Anterior cingulate cortex (tissue), 58 donors: ENCODE data around the gene ATP13A2.

ENCODE experiments used
- DNase-seq, 58 donors: peaks; one replicate each; lab custom pipeline; 2025; lab: John Stamatoyannopoulos, UW

ATP13A2 gene, protein sequence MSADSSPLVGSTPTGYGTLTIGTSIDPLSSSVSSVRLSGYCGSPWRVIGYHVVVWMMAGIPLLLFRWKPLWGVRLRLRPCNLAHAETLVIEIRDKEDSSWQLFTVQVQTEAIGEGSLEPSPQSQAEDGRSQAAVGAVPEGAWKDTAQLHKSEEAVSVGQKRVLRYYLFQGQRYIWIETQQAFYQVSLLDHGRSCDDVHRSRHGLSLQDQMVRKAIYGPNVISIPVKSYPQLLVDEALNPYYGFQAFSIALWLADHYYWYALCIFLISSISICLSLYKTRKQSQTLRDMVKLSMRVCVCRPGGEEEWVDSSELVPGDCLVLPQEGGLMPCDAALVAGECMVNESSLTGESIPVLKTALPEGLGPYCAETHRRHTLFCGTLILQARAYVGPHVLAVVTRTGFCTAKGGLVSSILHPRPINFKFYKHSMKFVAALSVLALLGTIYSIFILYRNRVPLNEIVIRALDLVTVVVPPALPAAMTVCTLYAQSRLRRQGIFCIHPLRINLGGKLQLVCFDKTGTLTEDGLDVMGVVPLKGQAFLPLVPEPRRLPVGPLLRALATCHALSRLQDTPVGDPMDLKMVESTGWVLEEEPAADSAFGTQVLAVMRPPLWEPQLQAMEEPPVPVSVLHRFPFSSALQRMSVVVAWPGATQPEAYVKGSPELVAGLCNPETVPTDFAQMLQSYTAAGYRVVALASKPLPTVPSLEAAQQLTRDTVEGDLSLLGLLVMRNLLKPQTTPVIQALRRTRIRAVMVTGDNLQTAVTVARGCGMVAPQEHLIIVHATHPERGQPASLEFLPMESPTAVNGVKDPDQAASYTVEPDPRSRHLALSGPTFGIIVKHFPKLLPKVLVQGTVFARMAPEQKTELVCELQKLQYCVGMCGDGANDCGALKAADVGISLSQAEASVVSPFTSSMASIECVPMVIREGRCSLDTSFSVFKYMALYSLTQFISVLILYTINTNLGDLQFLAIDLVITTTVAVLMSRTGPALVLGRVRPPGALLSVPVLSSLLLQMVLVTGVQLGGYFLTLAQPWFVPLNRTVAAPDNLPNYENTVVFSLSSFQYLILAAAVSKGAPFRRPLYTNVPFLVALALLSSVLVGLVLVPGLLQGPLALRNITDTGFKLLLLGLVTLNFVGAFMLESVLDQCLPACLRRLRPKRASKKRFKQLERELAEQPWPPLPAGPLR

DNA sequence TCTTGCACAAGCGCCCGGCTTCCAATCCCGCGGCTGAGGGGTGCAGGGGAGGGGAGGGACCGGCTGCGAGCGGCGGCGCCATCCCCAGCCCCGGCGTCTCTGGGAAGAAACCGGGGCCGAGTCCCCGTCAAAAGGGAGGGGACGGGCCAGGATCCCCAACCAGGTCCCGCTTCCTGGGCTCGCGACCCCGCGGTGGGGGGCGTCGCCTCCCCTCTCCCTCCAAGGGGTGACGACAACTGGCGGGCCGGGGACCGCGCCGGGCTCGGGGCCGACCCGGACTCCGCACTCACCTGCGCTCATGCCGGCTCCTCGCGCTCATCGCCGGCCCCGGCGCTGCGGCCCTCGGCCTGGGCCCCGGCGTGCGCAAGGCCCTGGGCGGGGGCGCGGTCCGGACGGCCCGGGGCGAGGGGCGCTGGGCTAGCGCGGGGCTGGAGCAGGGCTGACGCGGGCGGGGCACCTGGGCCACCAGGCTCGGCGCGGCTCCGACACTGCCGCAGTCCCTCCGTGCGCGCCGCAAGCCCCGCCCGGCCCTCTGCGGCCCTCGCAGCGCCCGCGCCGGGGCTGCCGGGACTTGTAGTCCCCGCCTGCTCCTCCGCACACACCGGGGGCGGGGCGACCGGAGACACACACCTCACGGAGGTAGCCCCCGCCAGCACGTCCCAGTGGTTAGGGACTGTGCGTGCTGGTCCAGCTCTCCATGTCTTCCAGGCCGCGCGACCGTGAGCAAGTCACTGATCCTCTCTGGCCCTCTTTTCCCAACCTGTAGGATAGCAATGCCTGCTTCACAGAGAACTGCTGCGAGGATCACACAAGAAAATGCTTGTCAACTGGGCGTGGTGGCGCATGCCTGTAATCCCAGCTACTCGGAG, at the start of gene ATP13A2:
TSS of gene ATP13A2 (minus strand) at position 490 of the 869 bp plus-strand sequence. CDS start at position 300, 190 bp downstream.
- DNase-seq: peak; percentile 16 to 94 (median 73)

DNA sequence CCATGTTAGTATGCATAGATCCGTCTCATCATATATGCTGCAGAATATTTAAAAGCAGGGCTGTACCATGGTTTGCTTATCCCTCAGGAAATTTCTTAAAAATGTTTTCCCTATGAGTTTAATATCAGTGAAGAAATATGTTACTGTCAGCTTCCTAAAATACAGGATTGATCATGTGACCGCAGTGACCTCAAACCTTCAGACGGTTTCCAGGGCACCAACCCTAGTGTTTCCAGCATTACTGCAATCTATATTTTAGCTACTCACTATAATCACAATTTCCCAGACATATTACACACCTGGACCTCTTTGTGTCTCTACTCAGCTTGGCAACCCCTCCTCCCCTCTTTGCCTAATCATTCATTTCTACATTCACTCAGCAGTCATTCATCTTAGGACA, 49.8 kb upstream of the ATP13A2 start:
- no peak for DNase-seq

DNA sequence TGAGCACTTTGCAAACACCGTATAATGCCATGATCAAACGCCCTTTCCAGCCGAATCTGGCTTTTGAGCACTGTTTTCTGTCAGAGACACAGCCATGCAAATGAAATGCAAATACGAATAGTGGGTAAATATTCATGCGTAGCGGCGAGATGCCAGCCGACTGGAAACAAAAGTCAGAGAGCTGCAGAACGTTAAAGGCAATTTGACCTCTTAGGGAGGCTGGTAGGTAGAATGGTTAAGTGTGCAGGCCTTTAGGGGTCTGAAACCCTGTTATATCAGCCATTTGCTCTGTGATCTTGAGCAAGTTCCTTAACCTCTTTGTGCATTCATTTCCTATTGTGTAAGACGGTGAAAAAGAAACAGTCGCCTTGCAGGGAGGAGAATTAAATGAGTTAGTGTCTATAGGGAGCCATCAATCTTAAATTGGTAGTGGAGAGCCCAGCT, 48.6 kb upstream of the ATP13A2 start:
- DNase-seq: peak in 2 of 58 donors; percentile 18 to 57

DNA sequence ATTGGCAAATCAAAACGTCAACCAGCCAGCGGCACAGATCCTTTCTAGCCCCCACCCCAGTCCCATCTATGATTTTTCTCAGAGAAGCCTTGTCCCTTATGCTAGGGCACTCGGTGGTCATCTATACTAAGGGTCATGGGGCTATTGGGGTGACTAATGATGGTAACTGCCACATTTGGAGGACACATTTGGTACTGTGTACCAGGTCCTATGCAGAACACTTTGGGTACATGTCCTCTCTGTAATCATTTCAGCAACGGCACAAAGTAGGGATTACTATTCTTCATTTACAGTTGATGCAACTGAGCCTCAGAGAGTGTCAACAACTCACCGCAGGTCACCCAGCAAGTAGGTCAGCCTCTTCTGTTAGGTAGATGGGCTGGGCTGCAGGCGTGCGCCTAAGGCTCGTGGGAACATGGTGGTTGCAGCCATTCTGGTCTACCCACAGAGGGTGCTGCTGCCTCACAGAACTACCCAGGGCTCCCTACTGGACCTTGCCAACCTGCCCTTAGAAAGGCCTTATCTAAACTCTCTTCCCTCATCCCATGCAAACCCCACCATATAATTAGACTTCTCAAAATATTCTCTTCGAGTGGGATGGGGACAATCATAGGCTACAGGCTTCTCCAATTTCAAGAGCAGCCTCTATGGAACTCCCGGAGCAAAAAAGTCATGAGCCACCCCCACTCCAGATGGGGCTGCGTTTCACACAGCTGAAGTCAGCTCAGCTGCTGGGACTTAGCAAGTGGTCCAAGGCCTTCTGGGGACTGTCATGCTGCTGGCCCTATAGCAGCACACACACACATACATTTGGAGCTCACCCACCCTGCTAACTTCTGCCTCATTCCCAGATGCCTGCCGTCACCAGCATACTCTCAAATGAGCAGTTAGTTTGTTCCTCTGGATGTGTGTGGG, 47.9 kb upstream of the ATP13A2 start:
- DNase-seq: peak in 54 of 58 donors; percentile 21 to 85 (median 62)

DNA sequence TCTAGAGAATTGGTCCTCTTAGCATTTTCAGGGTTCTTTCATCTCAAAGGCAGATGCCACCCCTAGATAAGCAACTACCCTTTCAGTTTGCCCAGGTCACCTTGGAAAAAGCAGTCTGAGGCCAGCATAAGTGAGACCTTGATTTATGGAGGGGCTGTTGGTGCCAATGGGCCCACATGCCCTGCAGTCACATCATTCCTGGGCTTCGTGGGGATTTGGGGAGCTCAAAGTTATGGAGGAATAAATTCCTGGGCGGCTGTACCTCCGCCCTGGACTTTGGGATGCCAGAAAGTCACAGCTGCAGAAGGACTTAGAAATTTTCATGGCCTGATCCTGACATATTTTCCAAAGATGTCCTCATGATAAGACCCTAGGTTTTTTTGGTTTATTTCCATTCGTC, 44.8 kb upstream of the ATP13A2 start:
- DNase-seq: no peak

DNA sequence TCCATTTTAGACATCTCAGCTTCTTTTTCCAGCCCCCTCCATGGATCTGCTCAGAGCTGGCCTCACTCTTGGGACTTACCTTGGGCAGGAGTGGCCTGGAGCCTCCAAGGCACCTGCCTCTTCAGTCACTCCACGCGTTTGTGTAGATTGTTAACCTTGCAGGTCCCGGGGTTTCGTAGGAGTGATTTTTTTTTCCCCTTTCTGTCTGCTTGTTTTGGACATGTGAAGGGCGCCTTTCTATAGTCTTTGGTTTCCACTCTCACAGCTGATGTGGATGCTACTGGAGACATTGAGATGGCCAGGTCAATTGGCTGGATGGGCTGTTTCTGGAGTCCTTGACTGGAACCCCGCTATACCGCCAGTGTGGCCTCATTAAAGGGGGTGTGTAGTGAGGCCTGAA, 44.1 kb upstream of the ATP13A2 start:
- DNase-seq: no peak

DNA sequence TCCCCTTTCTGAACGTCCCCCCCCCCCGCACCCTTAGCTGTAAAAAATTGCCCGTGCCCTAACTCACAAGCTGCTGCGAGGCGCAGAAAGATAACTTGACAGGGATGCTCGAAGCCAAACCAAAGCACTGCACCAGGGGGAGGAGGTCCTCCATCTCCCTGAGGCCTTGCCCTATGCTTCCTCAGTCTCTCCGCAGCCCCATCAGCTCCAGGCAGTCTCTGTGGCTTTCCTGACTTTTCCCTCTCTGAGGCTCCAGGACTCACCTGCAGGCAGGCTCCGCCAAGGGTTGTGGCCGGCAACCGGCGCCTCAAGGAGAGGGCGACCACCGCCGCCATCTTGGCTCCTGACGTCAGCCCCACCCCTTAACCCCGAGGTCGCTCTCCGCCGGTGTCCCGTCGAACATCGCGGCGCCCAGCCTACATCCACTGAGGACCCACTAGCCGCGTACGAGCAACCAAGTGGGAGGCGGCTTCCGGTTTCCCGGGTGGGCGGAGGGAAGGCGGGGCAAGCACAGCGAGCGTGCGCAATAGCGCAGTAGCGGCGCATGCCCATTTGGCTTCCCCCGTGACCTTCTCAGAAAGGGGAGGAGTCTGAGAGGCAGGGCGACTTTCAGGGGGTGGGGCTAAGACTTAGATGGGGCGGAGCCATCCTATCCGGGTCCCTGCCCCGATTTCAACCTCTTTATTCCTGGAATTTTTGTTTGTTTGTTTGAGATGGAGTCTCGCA, 42.1 kb upstream of the ATP13A2 start, which contains the start of gene SDHB:
TSS of gene SDHB (minus strand) at position 348 of the 726 bp plus-strand sequence. CDS start at position 335, 13 bp downstream.
- peak; percentile 92 to 99 (median 98) for DNase-seq

DNA sequence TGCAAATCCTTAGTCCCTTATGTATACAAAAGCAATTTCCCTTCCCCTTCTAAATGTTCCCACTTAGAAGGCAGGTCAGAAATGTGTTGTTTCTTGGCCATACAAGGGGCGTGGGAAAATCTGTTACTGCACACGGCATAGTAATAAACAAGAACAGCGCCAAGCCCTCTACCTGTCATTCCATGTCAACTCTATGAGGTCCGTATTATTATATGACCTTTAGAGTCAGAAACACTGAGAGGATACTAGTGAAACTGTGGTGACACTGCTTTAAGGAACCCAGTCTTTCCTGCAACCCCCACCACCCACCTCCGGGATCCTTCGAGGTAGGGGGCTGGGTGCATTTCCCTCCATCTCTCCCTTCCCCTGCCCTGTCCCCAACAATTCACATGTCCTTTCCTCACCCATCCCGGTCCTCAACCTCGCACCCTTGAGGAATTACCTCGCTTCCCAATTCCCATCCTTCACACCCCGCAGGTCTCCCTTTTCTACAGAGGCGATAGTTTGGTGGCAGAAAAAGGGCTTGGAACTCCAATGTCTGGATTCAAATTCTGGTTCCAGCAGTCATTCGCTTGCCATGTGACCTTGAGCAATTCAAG, 41.5 kb upstream of the ATP13A2 start:
- DNase-seq: no peak

DNA sequence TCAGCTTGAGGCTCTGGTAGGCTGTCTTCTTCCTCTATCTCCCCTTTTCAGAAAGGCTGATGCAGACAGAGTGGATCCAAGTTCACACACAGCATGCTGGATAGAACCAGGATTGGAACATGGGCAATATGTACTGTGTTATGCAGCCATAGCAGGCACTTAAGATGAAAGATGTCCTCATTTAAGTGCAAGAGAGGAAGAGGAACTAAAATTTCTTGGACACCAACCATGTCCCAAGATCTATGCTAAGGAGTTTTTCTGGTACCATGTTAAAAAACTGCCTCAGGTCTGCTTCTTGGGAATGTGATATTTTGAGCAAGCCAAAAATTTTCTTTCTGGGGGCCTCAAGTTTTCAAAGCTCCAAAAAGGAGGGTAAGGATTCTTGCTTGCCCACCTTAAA, 40.9 kb upstream of the ATP13A2 start:
- DNase-seq: no peak

DNA sequence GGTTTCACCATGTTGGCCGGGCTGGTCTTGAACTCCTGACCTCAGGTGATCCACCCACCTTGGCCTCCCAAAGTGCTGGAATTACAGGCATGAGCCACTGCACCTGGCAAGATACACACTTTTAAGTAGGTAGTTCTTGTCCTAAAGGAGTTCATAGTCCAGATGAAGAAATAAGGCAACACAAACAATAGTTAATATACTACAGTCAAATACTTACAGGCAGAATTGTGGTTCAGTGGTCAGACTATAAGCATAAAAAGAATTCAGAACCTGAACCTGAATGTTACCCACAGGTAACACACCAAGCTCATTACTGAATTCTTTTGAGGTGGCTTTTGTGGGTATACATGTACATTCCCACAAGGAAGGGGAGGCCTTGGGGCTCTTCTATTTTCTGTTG, 40.3 kb upstream of the ATP13A2 start:
- no peak for DNase-seq

DNA sequence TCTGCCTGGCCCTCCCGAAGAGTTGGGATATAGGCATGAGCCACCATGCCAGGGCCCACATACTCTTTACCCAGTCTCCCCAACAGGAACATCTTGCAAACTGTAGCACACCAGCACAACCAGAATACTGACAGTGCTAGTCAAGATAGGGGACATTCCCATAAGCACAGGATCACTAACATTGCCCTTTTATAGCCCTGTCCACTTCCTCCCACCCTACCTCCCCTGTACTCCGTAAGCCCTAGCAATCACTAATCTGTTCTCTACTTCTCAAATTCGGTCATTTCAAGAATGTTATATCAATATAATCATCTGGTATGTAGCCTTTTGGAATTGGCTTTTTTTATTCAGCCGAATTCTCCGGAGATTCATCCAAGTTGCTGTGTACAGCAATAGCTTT, 36.2 kb upstream of the ATP13A2 start:
- DNase-seq: no peak

DNA sequence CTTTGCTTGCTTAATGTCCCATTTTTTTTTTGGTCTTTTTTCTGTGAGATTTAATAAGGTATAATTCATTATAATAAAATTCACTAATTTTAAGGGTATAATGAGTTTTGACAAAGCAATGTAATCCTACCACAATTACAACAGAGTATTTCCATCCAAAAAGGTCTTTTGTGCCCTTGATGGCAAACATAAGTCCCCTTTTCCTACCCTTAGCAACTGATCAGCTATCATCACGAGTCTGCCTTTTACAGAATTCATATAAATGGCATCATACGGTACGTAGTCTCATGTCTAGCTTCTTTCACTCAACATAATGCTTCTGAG, 34.6 kb upstream of the ATP13A2 start:
- no peak for DNase-seq

DNA sequence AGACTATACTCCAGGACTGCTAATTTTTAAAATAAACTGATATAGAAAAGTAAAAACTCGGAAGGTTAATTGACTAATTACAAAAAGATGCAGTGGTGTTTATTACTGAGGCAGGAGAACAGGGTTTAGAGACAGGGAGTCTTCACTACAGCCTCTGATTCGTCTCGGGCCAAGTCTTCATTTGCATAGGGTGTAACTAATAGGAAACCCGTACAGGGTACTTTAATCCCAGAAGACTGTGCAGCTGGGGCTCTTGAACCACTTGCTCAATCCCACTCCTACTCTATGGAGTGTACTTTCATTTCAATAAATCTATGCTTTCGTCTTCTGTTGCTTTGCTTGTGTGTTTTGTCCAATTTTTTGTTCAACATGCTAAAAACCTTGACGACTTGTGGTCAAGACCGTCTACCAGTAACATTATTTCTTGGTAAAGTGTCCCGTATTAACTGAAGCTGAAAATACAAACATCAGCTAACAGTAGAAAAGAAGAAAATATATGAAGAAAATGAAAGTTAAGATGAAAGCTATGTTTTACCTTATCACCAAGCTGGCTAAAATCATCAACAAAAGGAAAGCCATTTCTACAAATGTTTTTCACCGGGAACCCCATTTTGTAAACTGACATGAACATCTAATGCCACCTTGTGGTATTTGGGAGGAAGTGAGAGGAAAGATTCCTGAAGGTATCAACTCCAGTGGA, 34.1 kb upstream of the ATP13A2 start:
- DNase-seq: peak in 2 of 58 donors; percentile 55 to 64

DNA sequence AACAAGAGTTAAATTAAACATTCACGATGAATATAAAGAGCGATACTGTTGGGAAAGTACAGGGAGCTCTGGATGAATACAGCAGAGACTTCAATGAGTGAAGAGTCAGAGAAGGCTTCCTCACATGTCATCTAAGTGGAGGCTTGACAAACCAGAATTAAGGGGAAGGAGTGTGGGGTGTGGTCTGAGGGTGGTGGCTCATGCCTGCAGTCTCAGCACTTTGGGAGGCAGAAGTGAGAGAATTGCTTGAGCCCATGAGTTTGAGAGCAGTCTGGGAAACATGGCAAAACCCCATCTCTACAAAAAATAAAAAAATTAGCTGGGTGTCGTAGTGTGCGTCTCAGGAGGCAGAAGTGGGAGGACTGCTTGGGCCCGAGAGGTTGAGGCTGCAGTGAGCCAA, 33.4 kb upstream of the ATP13A2 start:
- no peak for DNase-seq

DNA sequence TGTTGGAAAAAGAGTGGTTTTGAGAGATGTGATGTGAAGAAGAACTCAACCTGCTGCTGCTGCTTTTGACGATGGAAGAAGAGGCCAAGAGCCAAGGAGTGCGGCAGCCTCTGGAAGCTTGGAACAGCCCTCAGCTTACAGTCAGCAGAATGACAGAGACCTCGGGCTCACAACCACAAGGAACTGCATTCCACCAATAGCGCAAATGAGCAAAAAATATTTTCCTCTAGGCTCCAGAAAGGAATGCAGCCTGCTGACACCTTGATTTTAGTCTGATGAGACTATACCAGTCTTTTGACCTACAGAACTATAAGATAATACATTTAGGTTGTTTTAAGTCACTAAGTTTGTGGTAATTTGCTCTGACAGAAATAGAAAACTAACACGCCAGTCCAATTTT, 31.9 kb upstream of the ATP13A2 start:
- DNase-seq: no peak

DNA sequence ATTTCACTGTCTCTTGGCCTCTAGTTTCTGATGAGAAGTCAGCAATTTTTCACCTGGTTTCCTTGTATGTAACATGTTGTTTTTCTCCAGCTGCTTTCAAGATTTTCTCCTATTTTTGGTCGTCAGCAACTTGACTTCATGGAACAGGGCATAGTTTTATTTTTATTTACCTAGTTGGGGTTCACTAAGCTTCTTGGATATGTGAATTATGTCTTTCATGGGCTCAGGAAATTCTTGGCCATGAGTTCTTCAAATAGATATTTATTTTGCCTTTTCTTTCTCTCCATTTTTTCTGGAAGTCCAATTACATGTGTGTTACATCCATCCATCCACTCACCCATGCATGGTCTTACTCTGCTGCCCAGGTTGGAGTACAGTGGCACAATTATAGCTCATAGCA, 28.4 kb upstream of the ATP13A2 start:
- no peak for DNase-seq

DNA sequence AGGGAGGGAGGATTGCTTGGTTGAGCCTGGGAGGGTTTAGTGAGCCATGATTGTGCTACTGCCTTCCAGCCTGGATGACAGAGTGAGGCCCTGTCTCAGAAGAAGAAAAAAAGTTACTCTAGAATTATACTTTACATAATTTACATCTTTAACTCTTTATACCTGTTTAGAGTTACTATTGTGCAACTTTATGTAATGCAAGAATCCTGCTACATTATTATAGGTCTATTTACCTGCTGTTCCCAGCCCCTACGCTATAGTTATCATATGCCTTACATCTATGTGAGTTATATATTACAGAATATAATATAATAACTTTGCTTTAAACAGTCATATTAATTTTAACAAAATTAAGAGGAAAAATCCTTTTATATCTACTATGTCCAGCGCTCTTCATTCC, 27.8 kb upstream of the ATP13A2 start:
- DNase-seq: no peak
